ENCODE results near the gene LRRC3.
A peak's percentile ranks its signal among the peaks of the same experiment; 100 is the strongest.
"Not testable (repeated sequence)": the region's sequence is repeated elsewhere in the genome, so short reads cannot be mapped to it uniquely, and the experiment has no call there.

Gene LRRC3

GRCh38 chr21:44454747-44455523, at the start of gene LRRC3:
Gene LRRC3 (plus strand): TSS chr21:44455510. CDS start chr21:44456645, 1,135 bp downstream.
- DNase-seq, result peak; percentile 15

GRCh38 chr21:44405948-44406872, 49.1 kb upstream of the LRRC3 start:
- no peak for DNase-seq

- DNase-seq, result no peak
Observed at GRCh38 chr21:44406953-44407352, 48.4 kb upstream of the LRRC3 start.

- DNase-seq, result no peak
Observed at GRCh38 chr21:44407493-44407892, 47.8 kb upstream of the LRRC3 start.

- no peak for DNase-seq
Observed at GRCh38 chr21:44408226-44408625, 47.1 kb upstream of the LRRC3 start.

- DNase-seq, result no peak
Observed at GRCh38 chr21:44413566-44414290, 41.6 kb upstream of the LRRC3 start.

GRCh38 chr21:44414291-44415072, 40.8 kb upstream of the LRRC3 start:
- DNase-seq, result no peak

- no peak for DNase-seq
Observed at GRCh38 chr21:44415073-44416025, 40.0 kb upstream of the LRRC3 start.

GRCh38 chr21:44416193-44416592, 39.1 kb upstream of the LRRC3 start:
- DNase-seq, result no peak

- not testable (repeated sequence) for DNase-seq
Observed at GRCh38 chr21:44417621-44418107, 37.6 kb upstream of the LRRC3 start.

- DNase-seq, result no peak
Observed at GRCh38 chr21:44418108-44418875, 37.0 kb upstream of the LRRC3 start.

- DNase-seq, result no peak
Observed at GRCh38 chr21:44418876-44419230, 36.5 kb upstream of the LRRC3 start.

GRCh38 chr21:44419679-44420078, 35.6 kb upstream of the LRRC3 start:
- DNase-seq, result no peak

GRCh38 chr21:44420416-44421205, 34.7 kb upstream of the LRRC3 start:
- no peak for DNase-seq

GRCh38 chr21:44421901-44422840, 33.1 kb upstream of the LRRC3 start:
- DNase-seq, result no peak

GRCh38 chr21:44423312-44423821, 31.9 kb upstream of the LRRC3 start:
- no peak for DNase-seq

GRCh38 chr21:44423941-44424607, 31.2 kb upstream of the LRRC3 start:
- DNase-seq, result no peak

All from DMS79 treated with DMSO at 0.1 percent for 48 hours (cell line).